Measurements from ENCODE around the gene C19orf85. TPM values are rescaled to one million over a fixed set of nuclear protein-coding genes. Genes with fewer than 3 reads are reported as not detected.
"Not testable (repeated sequence)": the region's sequence is repeated elsewhere in the genome, so short reads cannot be mapped to it uniquely, and the experiment has no call there.

C19orf85 gene
- total RNA-seq, 4 donors from 2014 or later, result not detected

GRCh38 chr19:55426042-55426441, 38.5 kb downstream of the C19orf85 start:
- peaks cover 0 to 11% (median 0%) of the 10 kb centered on the region in 3 donors for H3K36me3 ChIP-seq
- WGBS, 2 donors, result 26 to 41% methylated on average over 2 of the region's 2 CpGs
- H3K9me3 ChIP-seq, result no peaks in the 10 kb centered on the region
- H3K4me3 ChIP-seq, result peak overlapping the region in 1 of 4 donors; percentile 25
- H3K27me3 ChIP-seq, result peaks cover 0 to 49% of the 10 kb centered on the region in 2 donors
- peaks cover 0 to 39% (median 11%) of the 10 kb centered on the region in 4 donors for H3K4me1 ChIP-seq
- H3K27ac ChIP-seq, result peak overlapping the region; percentile 69 to 92 (median 82)
- TF ChIP-seq EP300 (IDR thresholded peaks at IDR 0.05) (peak; percentile 80 to 85), CTCF (IDR thresholded peaks at IDR 0.05) (peak in 1 of 5 experiments; percentile 10), POLR2A (IDR thresholded peaks at IDR 0.05) (no peak)
- DNase-seq (ENCODE audit: low spot score in 2 of 2), result no peak

GRCh38 chr19:55424518-55424917, 40.0 kb downstream of the C19orf85 start:
- H3K9me3 ChIP-seq, result no peaks in the 10 kb centered on the region
- DNase-seq (ENCODE audit: low spot score in 2 of 2), result no peak
- no peak for TF ChIP-seq EP300 (IDR thresholded peaks at IDR 0.05)
- TF ChIP-seq POLR2A (IDR thresholded peaks at IDR 0.05), result no peak
- no peak for TF ChIP-seq CTCF (IDR thresholded peaks at IDR 0.05)
- no peak overlapping the region for H3K4me3 ChIP-seq
- peak overlapping the region; percentile 57 to 88 (median 70) for H3K27ac ChIP-seq
- peaks cover 0 to 39% (median 11%) of the 10 kb centered on the region in 4 donors for H3K4me1 ChIP-seq
- WGBS, 2 donors, result 57 to 67% methylated on average over 3 of the region's 3 CpGs
- no peaks in the 10 kb centered on the region for H3K36me3 ChIP-seq
- H3K27me3 ChIP-seq, result peaks cover 0 to 36% of the 10 kb centered on the region in 2 donors

- H3K27me3 ChIP-seq, result peaks cover 0 to 30% of the 10 kb centered on the region in 2 donors
- no peak for DNase-seq (ENCODE audit: low spot score in 2 of 2)
- peak overlapping the region in 2 of 4 donors; percentile 80 to 88 for H3K27ac ChIP-seq
- no peaks in the 10 kb centered on the region for H3K9me3 ChIP-seq
- H3K36me3 ChIP-seq, result no peaks in the 10 kb centered on the region
- TF ChIP-seq CTCF (IDR thresholded peaks at IDR 0.05) (no peak), EP300 (IDR thresholded peaks at IDR 0.05) (peak in 1 of 2 donors; percentile 32)
- no peak overlapping the region for H3K4me3 ChIP-seq
- peaks cover 0 to 34% (median 11%) of the 10 kb centered on the region in 4 donors for H3K4me1 ChIP-seq
- WGBS, 2 donors, result 44% methylated on average over 13 of the region's 13 CpGs
Observed at GRCh38 chr19:55423225-55424005, 41.1 kb downstream of the C19orf85 start.

- H3K27me3 ChIP-seq, result peaks cover 0 to 18% of the 10 kb centered on the region in 2 donors
- not testable (repeated sequence) for H3K36me3 ChIP-seq; H3K4me3 ChIP-seq; H3K9me3 ChIP-seq; H3K27ac ChIP-seq; DNase-seq (ENCODE audit: low spot score in 2 of 2)
- WGBS, 2 donors, result 64 to 80% methylated on average over 4 of the region's 4 CpGs
- peaks cover 0 to 21% (median 4%) of the 10 kb centered on the region in 4 donors for H3K4me1 ChIP-seq
Observed at GRCh38 chr19:55421281-55421680, 43.3 kb downstream of the C19orf85 start.

GRCh38 chr19:55419624-55420236, 44.8 kb downstream of the C19orf85 start:
- Histone ChIP-seq H3K4me1 (peaks cover 0 to 21% (median 2%) of the 10 kb centered on the region in 4 donors), H3K27me3 (peaks cover 0 to 13% of the 10 kb centered on the region in 2 donors), H3K9me3 (no peaks in the 10 kb centered on the region), H3K36me3 (no peaks in the 10 kb centered on the region), H3K4me3 (no peak overlapping the region), H3K27ac (peak overlapping the region in 1 of 4 donors; percentile 6)
- WGBS, 2 donors, result 61 to 70% methylated on average over 5 of the region's 5 CpGs
- TF ChIP-seq POLR2A (IDR thresholded peaks at IDR 0.05) (no peak), CTCF (IDR thresholded peaks at IDR 0.05) (no peak), EP300 (IDR thresholded peaks at IDR 0.05) (no peak)
- no peak for DNase-seq (ENCODE audit: low spot score in 2 of 2)

All from tibial nerve (tissue), 4 donors.